HepG2 (cell line): Measurements from ENCODE around the gene ZNF606. TPM values are rescaled to one million over a fixed set of nuclear protein-coding genes. Genes with fewer than 3 reads are reported as not detected.
A peak's percentile ranks its signal among the peaks of the same experiment; 100 is the strongest.

Experiments
- CREM ChIP-seq, 2 experiments: sonication (generic) in 1 of 2; formaldehyde crosslinking in 1 of 2; IDR thresholded peaks; 2 replicates each; pipeline versions ENCODE4 v1.4.0 to v1.6.1; 2016 to 2020; ENCODE audit warnings: antibody characterized with exemption in 1 of 2, mild to moderate bottlenecking in 1 of 2, missing genetic modification reagents in 1 of 2
- ISL2 ChIP-seq: sonication (generic); formaldehyde crosslinking; IDR thresholded peaks from 2 replicates; pipeline ENCODE4 v1.5.0; 2020; ENCODE audit warnings: missing genetic modification reagents
- JUND ChIP-seq: sonication (generic); formaldehyde crosslinking; IDR thresholded peaks from 2 replicates; pipeline ENCODE4 v1.8.0; 2022; ENCODE audit warnings: mild to moderate bottlenecking, missing genetic modification reagents
- KDM6A ChIP-seq: IDR thresholded peaks from 2 replicates; pipeline ENCODE4 v1.6.1; 2016; ENCODE audit warnings: low read depth
- MEIS2 ChIP-seq: sonication (generic); formaldehyde crosslinking; IDR thresholded peaks from 2 replicates; pipeline ENCODE4 v1.9.0; 2021; ENCODE audit warnings: mild to moderate bottlenecking, missing genetic modification reagents
- NCOA1 ChIP-seq: sonication (generic); formaldehyde crosslinking; IDR thresholded peaks from 2 replicates; pipeline ENCODE4 v1.9.0; 2021; ENCODE audit warnings: missing genetic modification reagents
- NFYC ChIP-seq: IDR thresholded peaks from 2 replicates; pipeline ENCODE4 v1.6.1; 2016; ENCODE audit warnings: missing genetic modification reagents, missing compliant biosample characterization
- SP1 ChIP-seq, 2 experiments: fragments of 450-650 bp in 1 of 2; sonication (generic) in 1 of 2; formaldehyde crosslinking in 1 of 2; IDR thresholded peaks; 2 replicates each; pipeline versions ENCODE4 v1.4.0 to v1.6.1; 2016 to 2020; ENCODE audit warnings: missing genetic modification reagents in 1 of 2
- ZMYM4 ChIP-seq: sonication (generic); formaldehyde crosslinking; IDR thresholded peaks from 2 replicates; pipeline ENCODE4 v1.8.1; 2023; ENCODE audit warnings: mild to moderate bottlenecking, missing genetic modification reagents
- ZNF143 ChIP-seq: sonication (generic); formaldehyde crosslinking; IDR thresholded peaks from 2 replicates; pipeline ENCODE4 v1.4.0; 2020; ENCODE audit warnings: missing genetic modification reagents
- ZNF367 ChIP-seq: sonication (generic); formaldehyde crosslinking; IDR thresholded peaks from 2 replicates; pipeline ENCODE4 v1.4.0; 2020; ENCODE audit warnings: missing genetic modification reagents, borderline replicate concordance
- ZNF383 ChIP-seq: sonication (generic); formaldehyde crosslinking; IDR thresholded peaks from 2 replicates; pipeline ENCODE4 v1.4.0; 2020; ENCODE audit warnings: missing genetic modification reagents, mild to moderate bottlenecking, borderline replicate concordance
- ZNF629 ChIP-seq: sonication (generic); formaldehyde crosslinking; conservative IDR thresholded peaks from 2 replicates; pipeline ENCODE4 v1.5.0; 2020; ENCODE audit warnings: missing genetic modification reagents
- ZNF792 ChIP-seq: IDR thresholded peaks from 2 replicates; pipeline ENCODE4 v1.6.1; 2016
- ZSCAN12 ChIP-seq: sonication (generic); formaldehyde crosslinking; IDR thresholded peaks from 2 replicates; pipeline ENCODE4 v1.9.0; 2021; ENCODE audit warnings: mild to moderate bottlenecking, missing genetic modification reagents
- polyA plus RNA-seq, 8 experiments: library from polyadenylated mRNA; depleted of rRNA in 3 of 8; stranded (reverse) in 7 of 8; unstranded in 1 of 8; fragments of >200 nt; fragmentation: Illumina TruSeq in 4 of 8; extraction: Trizol in 4 of 8; gene quantifications; 2 replicates each; pipeline versions ENCODE4 v1.2.1 to v1.2.3, GENCODE V29; 2011 to 2016; ENCODE audit warnings: low read depth in 4 of 8, missing spikeins in 1 of 8, mixed read lengths in 1 of 8; ENCODE audit not compliant: insufficient read depth in 1 of 8
- total RNA-seq, 5 experiments: library from RNA; depleted of rRNA; stranded (reverse); fragments of >200 nt; fragmentation: Illumina TruSeq; extraction: Trizol; gene quantifications; 2 replicates each; pipeline ENCODE4 v1.2.3, GENCODE V29; 2016; ENCODE audit warnings: low read depth in 1 of 5
- TF ChIP-seq, protein P1 (sequence below): sonication (generic); formaldehyde crosslinking; IDR thresholded peaks from 2 replicates; pipeline ENCODE4 v1.5.0; 2020; ENCODE audit warnings: missing genetic modification reagents
- TF ChIP-seq, protein P2 (sequence below): sonication (generic); formaldehyde crosslinking; IDR thresholded peaks from 2 replicates; pipeline ENCODE4 v1.4.0; 2020; ENCODE audit warnings: mild to moderate bottlenecking, missing genetic modification reagents
- TF ChIP-seq, protein P3 (sequence below): IDR thresholded peaks from 2 replicates; pipeline ENCODE4 v1.4.0; 2020; ENCODE audit warnings: mild to moderate bottlenecking, missing genetic modification reagents
- TF ChIP-seq, protein P4 (sequence below): sonication (generic); formaldehyde crosslinking; IDR thresholded peaks from 2 replicates; pipeline ENCODE4 v1.4.0; 2020; ENCODE audit warnings: mild to moderate bottlenecking, missing genetic modification reagents
- TF ChIP-seq, protein P5 (sequence below): sonication (generic); formaldehyde crosslinking; IDR thresholded peaks from 2 replicates; pipeline ENCODE4 v1.5.0; 2020; ENCODE audit warnings: mild to moderate bottlenecking, low read depth, missing genetic modification reagents, borderline replicate concordance

Gene ZNF606
- total and polyA plus RNA-seq, 2 of the 13 experiments (the other 11 are each of a cell fraction or from before 2014, with no cell fraction given): 4.2 to 14.8 TPM

DNA sequence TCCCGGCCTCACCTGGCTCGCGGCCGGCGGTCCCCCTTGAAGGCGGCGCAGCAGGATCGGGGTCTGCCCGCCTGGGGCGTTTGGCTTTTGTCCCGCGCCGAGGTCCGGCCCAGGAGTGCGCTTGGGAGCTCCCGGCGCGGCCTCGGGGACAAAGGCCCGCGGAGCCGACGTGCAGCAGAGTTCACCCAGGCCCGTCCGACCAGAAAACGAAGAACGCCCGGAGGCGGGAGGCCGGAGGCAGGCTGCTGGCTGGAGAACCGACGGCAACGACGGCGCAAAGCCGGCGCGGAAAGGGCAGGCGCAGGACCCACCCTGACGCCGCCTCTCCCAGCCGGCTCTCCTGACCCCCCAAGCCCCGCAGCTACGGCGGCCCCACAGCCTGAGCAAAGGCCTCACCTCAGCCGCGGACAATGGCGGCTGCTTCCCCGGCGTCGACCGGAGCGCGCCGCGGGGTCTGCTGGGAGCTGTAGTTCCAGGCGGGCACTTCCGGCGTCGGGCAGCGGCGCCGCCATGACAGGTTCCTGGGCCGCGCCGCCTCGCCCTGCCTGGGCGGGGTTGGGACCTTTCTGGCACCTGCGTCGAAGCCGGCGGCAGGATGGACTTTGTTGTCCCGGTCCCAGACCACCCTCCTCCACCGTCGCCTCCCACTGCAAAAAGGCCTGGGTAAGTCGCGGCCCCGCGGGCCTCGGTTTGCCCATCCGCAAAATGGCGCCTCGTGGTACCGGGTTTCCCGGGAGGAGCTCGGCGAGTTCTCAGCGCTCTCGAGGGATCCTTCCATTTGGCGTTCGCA is at the start of gene ZNF606 (continued):
- TF ChIP-seq SP1 (IDR thresholded peaks at IDR 0.05) (no peak), SP1 (CRISPR knock-in tag; IDR thresholded peaks at IDR 0.05) (peak; percentile 41; the same call in 1 of the 2 replicates), ZNF143 (CRISPR knock-in tag) (peak; percentile 99), ZNF367 (CRISPR knock-in tag) (peak; percentile 45; the same call in 1 of the 2 replicates), ZSCAN12 (CRISPR knock-in tag) (peak; percentile 48; the same call in 1 of the 2 replicates), CREM (IDR thresholded peaks at IDR 0.05) (peak; percentile 67; the same call in 1 of the 2 replicates), CREM (CRISPR knock-in tag; IDR thresholded peaks at IDR 0.05) (no peak; the same call in 1 of the 2 replicates), NFYC (CRISPR knock-in tag) (peak; percentile 39; the same call in 1 of the 2 replicates), NCOA1 (peak; percentile 80; the same call in 1 of the 2 replicates), ZMYM4 (CRISPR knock-in tag) (peak; percentile 84), ZNF792 (CRISPR knock-in tag) (no peak; the same call in none of the 2 replicates), ZNF629 (CRISPR knock-in tag) (peak; percentile 99), MEIS2 (CRISPR knock-in tag) (no peak), KDM6A (no peak), JUND (CRISPR knock-in tag) (peak; percentile 1; the same call in 1 of the 2 replicates), ISL2 (CRISPR knock-in tag) (no peak; the same call in none of the 2 replicates), ZNF383 (CRISPR knock-in tag) (no peak)
- TF ChIP-seq, protein P1, sequence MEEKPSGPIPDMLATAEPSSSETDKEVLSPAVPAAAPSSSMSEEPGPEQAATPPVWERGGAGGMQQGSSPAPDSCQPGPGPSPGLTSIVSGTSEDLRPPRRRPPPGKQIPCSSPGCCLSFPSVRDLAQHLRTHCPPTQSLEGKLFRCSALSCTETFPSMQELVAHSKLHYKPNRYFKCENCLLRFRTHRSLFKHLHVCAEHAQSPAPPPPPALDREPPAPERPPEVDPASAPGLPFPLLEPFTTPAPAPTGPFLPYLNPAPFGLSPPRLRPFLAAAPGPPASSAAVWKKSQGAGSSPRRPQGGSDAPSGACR: peak; percentile 97
- TF ChIP-seq, protein P2, sequence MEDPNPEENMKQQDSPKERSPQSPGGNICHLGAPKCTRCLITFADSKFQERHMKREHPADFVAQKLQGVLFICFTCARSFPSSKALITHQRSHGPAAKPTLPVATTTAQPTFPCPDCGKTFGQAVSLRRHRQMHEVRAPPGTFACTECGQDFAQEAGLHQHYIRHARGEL (CRISPR knock-in tag): no peak
- TF ChIP-seq, protein P3, sequence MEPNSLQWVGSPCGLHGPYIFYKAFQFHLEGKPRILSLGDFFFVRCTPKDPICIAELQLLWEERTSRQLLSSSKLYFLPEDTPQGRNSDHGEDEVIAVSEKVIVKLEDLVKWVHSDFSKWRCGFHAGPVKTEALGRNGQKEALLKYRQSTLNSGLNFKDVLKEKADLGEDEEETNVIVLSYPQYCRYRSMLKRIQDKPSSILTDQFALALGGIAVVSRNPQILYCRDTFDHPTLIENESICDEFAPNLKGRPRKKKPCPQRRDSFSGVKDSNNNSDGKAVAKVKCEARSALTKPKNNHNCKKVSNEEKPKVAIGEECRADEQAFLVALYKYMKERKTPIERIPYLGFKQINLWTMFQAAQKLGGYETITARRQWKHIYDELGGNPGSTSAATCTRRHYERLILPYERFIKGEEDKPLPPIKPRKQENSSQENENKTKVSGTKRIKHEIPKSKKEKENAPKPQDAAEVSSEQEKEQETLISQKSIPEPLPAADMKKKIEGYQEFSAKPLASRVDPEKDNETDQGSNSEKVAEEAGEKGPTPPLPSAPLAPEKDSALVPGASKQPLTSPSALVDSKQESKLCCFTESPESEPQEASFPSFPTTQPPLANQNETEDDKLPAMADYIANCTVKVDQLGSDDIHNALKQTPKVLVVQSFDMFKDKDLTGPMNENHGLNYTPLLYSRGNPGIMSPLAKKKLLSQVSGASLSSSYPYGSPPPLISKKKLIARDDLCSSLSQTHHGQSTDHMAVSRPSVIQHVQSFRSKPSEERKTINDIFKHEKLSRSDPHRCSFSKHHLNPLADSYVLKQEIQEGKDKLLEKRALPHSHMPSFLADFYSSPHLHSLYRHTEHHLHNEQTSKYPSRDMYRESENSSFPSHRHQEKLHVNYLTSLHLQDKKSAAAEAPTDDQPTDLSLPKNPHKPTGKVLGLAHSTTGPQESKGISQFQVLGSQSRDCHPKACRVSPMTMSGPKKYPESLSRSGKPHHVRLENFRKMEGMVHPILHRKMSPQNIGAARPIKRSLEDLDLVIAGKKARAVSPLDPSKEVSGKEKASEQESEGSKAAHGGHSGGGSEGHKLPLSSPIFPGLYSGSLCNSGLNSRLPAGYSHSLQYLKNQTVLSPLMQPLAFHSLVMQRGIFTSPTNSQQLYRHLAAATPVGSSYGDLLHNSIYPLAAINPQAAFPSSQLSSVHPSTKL (CRISPR knock-in tag): peak; percentile 63
- TF ChIP-seq, protein P4, sequence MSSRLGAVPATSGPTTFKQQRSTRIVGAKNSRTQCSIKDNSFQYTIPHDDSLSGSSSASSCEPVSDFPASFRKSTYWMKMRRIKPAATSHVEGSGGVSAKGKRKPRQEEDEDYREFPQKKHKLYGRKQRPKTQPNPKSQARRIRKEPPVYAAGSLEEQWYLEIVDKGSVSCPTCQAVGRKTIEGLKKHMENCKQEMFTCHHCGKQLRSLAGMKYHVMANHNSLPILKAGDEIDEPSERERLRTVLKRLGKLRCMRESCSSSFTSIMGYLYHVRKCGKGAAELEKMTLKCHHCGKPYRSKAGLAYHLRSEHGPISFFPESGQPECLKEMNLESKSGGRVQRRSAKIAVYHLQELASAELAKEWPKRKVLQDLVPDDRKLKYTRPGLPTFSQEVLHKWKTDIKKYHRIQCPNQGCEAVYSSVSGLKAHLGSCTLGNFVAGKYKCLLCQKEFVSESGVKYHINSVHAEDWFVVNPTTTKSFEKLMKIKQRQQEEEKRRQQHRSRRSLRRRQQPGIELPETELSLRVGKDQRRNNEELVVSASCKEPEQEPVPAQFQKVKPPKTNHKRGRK (CRISPR knock-in tag): no peak
- TF ChIP-seq, protein P5, sequence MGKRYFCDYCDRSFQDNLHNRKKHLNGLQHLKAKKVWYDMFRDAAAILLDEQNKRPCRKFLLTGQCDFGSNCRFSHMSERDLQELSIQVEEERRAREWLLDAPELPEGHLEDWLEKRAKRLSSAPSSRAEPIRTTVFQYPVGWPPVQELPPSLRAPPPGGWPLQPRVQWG (CRISPR knock-in tag): no peak
